ENCODE data around the gene P3R3URF.

The P3R3URF gene

DNA sequence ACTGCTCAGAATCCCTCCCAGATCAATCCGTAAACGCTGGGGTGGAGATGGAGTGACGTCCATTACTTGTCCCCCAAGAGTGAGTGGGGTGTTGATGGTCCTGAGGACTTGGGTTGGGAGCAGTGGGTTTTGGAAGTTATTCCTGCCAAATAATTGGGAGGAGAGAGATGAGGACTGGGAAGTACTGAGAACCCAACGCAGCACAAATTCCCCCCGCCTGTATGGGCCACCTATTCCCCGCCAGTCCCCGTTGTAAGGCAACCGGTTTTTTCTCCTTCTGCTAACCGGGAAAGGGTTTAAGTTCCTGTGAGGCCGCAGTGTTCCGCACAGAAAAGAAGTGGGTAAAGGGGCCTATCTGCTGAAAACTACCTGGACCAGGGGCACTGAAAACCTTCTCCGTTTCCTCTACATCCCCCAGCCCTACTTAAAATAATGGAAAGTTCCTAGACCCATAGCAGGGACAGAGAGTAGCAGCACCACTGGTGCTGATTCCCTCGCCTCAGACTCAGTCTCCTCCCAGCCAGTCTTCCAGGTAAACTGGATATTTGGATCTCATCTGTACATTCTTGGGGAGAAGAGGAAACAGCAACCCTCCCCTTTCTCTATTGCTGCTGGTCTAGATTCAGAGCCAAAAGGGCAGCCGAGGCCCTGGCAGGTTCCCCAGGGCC lies 27.6 kb upstream of the P3R3URF start:
- Histone ChIP-seq H3K4me1 (ENCODE audit: insufficient read depth, insufficient read length) (peaks cover 10% of the 10 kb centered on the region), H3K9ac (ENCODE audit: insufficient read length, low read depth) (peak overlapping the region; percentile 88), H3K27me3 (ENCODE audit: insufficient read depth, insufficient read length) (no peaks in the 10 kb centered on the region), H3K4me3 (ENCODE audit: insufficient read length, low read depth) (peak overlapping the region; percentile 87), H3K36me3 (ENCODE audit: insufficient read depth, insufficient read length, low read length) (no peaks in the 10 kb centered on the region), H3K9me3 (ENCODE audit: insufficient read depth, low read length) (no peaks in the 10 kb centered on the region)
- TF ChIP-seq ZNF274 (IDR thresholded peaks at IDR 0.05; ENCODE audit: low read depth, low read length) (no peak), YY1 (IDR thresholded peaks at IDR 0.05; ENCODE audit: insufficient read depth, insufficient read length) (no peak), SUZ12 (IDR thresholded peaks at IDR 0.05; ENCODE audit: extremely low read depth, insufficient read depth, insufficient read length) (no peak)
- no peak for DNase-seq (ENCODE audit: low read depth, low spot score)

DNA sequence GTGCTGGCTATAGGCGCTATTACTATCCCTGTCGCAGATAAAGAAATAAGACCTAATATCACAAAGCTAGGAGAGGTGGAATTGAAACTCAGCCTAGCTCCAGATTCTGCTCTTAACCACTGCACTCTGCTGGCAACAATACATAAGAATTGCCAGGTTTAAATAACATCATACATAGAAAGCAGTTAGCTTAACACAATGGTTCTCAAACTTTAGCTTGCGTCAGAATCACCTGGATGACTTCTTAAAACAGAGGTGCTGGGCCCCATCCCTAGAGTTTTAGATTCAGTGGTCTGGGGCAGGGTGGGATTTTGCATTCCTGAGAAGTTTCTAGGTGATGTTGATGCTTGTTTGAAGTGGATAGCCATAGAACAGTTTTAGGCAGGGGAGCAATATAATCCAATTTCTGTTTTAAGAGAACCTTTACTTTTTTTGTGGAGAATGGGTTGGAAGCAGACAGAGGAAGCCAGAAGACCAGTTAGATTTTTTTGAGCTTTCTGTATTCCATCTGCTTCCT lies 23.0 kb upstream of the P3R3URF start:
- H3K9me3 ChIP-seq (ENCODE audit: insufficient read depth, low read length) = no peaks in the 10 kb centered on the region
- no peak for TF ChIP-seq SUZ12 (IDR thresholded peaks at IDR 0.05; ENCODE audit: extremely low read depth, insufficient read depth, insufficient read length)
- TF ChIP-seq YY1 (IDR thresholded peaks at IDR 0.05; ENCODE audit: insufficient read depth, insufficient read length) = no peak
- TF ChIP-seq ZNF274 (IDR thresholded peaks at IDR 0.05; ENCODE audit: low read depth, low read length) = no peak
- H3K36me3 ChIP-seq (ENCODE audit: insufficient read depth, insufficient read length, low read length) = peaks cover 31% of the 10 kb centered on the region
- DNase-seq (ENCODE audit: low read depth, low spot score) = no peak
- no peaks in the 10 kb centered on the region for H3K27me3 ChIP-seq (ENCODE audit: insufficient read depth, insufficient read length)
- no peak overlapping the region for H3K9ac ChIP-seq (ENCODE audit: insufficient read length, low read depth)
- peak overlapping the region; percentile 86 for H3K4me3 ChIP-seq (ENCODE audit: insufficient read length, low read depth)
- peaks cover 10% of the 10 kb centered on the region for H3K4me1 ChIP-seq (ENCODE audit: insufficient read depth, insufficient read length)

DNA sequence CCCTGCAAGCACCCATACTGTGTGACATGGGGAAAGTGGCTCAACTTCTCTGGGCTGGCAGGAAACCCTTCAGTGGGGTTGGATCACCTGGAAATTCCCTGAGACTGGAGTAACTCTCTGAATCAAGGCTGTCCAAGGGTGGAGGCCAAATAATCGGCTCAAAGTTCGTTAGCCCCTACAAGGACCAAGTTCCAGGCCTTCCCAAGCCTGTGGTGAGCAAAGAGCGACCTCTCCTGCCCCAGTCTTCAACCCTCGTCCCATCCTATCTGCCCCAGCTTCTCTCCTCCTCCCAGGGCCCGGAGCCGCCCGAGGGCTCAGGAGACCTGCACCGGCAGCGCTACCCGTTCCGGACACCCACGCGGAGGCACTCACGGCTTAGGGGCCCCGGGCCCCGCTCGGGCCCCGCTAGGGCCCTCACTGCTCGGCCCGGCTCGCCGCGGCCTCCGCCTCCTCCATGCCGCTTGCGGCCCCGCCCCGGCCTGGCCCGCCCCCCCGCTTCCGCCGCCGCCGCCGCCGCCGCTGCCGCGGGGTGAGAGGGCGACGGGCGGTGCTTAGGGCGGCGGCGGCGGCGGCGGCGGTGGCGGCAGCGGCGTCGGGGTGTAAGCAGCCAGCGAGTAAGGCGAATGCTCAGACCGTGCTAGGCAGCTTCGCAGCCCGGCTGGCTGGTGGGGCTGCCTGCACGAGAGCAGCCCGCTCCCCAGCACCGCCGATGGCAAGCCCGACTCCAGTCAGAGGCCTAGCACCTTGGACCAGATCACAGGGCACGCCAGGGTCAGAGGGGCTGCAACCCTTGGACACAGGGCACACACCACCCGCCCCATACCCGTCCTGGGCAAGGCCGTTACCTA lies 21.9 kb upstream of the P3R3URF start, which contains the start of gene POMGNT1:
Gene POMGNT1, minus strand, starts transcription at position 471 of the 848 bp plus-strand sequence. CDS start 613 bp downstream, outside the sequence.
- H3K4me3 ChIP-seq (ENCODE audit: insufficient read length, low read depth) = peak within 1 kb of the TSS; percentile 86
- H3K9ac ChIP-seq (ENCODE audit: insufficient read length, low read depth) = peak within 1 kb of the TSS; percentile 94
- DNase-seq (ENCODE audit: low read depth, low spot score) = peak; percentile 35
- no peaks in the 10 kb centered on the region for H3K27me3 ChIP-seq (ENCODE audit: insufficient read depth, insufficient read length)
- H3K4me1 ChIP-seq (ENCODE audit: insufficient read depth, insufficient read length) = peaks cover 16% of the 10 kb centered on the region
- TF ChIP-seq ZNF274 (IDR thresholded peaks at IDR 0.05; ENCODE audit: low read depth, low read length) (no peak), YY1 (IDR thresholded peaks at IDR 0.05; ENCODE audit: insufficient read depth, insufficient read length) (no peak), SUZ12 (IDR thresholded peaks at IDR 0.05; ENCODE audit: extremely low read depth, insufficient read depth, insufficient read length) (no peak)
- peaks cover 42% of the 10 kb centered on the region for H3K36me3 ChIP-seq (ENCODE audit: insufficient read depth, insufficient read length, low read length)
- H3K9me3 ChIP-seq (ENCODE audit: insufficient read depth, low read length) = no peaks in the 10 kb centered on the region

DNA sequence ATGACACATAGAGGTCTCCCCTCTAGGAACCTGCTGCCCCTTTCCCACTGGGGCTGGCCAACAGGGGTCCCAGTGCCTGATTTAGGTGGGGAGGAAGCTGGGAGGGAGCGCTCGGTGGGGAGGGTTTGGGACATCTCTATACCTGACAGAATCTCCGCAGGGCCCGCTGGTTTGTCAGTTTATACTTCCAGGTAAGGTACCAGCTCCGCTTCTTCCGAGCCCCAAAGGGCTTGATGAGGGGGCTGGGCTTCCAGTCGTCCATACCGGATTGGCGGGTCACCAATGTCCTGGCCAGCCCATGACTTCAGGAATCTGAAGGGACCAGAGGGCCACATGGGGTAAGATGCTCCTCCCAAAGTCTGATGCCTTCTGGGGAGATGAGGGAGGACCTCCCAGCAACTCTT lies 21.3 kb upstream of the P3R3URF start:
- H3K36me3 ChIP-seq (ENCODE audit: insufficient read depth, insufficient read length, low read length) = peaks cover 48% of the 10 kb centered on the region
- H3K4me1 ChIP-seq (ENCODE audit: insufficient read depth, insufficient read length) = peaks cover 16% of the 10 kb centered on the region
- no peak for DNase-seq (ENCODE audit: low read depth, low spot score)
- peak overlapping the region; percentile 84 for H3K4me3 ChIP-seq (ENCODE audit: insufficient read length, low read depth)
- H3K9me3 ChIP-seq (ENCODE audit: insufficient read depth, low read length) = no peaks in the 10 kb centered on the region
- H3K27me3 ChIP-seq (ENCODE audit: insufficient read depth, insufficient read length) = no peaks in the 10 kb centered on the region
- peak overlapping the region; percentile 94 for H3K9ac ChIP-seq (ENCODE audit: insufficient read length, low read depth)
- TF ChIP-seq SUZ12 (IDR thresholded peaks at IDR 0.05; ENCODE audit: extremely low read depth, insufficient read depth, insufficient read length) (no peak), YY1 (IDR thresholded peaks at IDR 0.05; ENCODE audit: insufficient read depth, insufficient read length) (no peak), ZNF274 (IDR thresholded peaks at IDR 0.05; ENCODE audit: low read depth, low read length) (no peak)

DNA sequence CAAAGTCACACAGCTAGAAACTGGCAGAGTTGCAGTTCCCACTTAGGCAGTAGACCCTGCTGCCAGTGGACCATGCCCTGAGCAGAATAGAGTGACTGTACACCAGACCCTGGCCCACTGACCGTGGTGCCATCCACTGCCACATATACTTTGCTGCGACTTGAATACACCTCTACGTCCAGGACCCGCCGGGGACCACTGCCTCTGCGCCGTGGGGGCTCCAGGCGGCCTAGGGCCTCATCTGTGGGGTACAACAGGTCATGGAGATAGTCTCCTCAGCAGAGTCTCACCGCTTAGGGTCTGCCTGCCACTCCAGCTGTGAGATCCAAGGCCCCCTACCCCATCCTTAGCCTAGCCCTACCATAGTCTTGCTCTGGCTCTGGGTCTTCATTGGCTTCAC lies 20.3 kb upstream of the P3R3URF start:
- peaks cover 57% of the 10 kb centered on the region for H3K36me3 ChIP-seq (ENCODE audit: insufficient read depth, insufficient read length, low read length)
- H3K4me1 ChIP-seq (ENCODE audit: insufficient read depth, insufficient read length) = peaks cover 16% of the 10 kb centered on the region
- DNase-seq (ENCODE audit: low read depth, low spot score) = no peak
- H3K27me3 ChIP-seq (ENCODE audit: insufficient read depth, insufficient read length) = no peaks in the 10 kb centered on the region
- TF ChIP-seq SUZ12 (IDR thresholded peaks at IDR 0.05; ENCODE audit: extremely low read depth, insufficient read depth, insufficient read length) (no peak), ZNF274 (IDR thresholded peaks at IDR 0.05; ENCODE audit: low read depth, low read length) (no peak), YY1 (IDR thresholded peaks at IDR 0.05; ENCODE audit: insufficient read depth, insufficient read length) (no peak)
- H3K4me3 ChIP-seq (ENCODE audit: insufficient read length, low read depth) = no peak overlapping the region
- H3K9me3 ChIP-seq (ENCODE audit: insufficient read depth, low read length) = no peaks in the 10 kb centered on the region
- H3K9ac ChIP-seq (ENCODE audit: insufficient read length, low read depth) = no peak overlapping the region

DNA sequence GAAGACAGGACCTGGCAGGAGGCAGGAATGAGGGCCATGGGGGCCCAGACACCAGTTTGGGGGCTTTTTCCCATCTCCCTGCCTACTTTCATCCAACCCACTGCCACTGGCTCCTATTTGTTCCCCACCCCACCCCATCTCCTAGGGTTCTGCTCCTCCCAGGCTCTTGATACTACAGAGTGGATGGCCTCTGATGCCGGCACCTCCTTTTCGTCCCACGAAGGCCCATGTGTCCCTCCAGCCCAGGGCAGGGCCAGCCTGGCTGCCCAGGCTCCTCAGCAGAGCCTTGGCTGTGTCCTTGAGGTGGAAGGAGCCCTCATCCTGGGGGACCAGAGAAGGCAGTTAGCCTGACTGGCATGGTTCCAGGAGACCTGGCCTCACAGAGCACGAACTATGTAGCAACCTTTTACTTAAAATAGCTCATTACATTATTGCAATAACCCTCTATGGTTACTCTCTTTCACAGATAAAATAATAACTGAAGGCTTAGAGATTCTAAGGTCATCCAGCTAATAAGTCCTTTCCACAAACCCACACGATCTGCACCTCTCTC lies 18.4 kb upstream of the P3R3URF start:
- Histone ChIP-seq H3K4me1 (ENCODE audit: insufficient read depth, insufficient read length) (peaks cover 16% of the 10 kb centered on the region), H3K9me3 (ENCODE audit: insufficient read depth, low read length) (no peaks in the 10 kb centered on the region), H3K9ac (ENCODE audit: insufficient read length, low read depth) (no peak overlapping the region), H3K4me3 (ENCODE audit: insufficient read length, low read depth) (no peak overlapping the region), H3K27me3 (ENCODE audit: insufficient read depth, insufficient read length) (no peaks in the 10 kb centered on the region), H3K36me3 (ENCODE audit: insufficient read depth, insufficient read length, low read length) (peaks cover 69% of the 10 kb centered on the region)
- no peak for TF ChIP-seq SUZ12 (IDR thresholded peaks at IDR 0.05; ENCODE audit: extremely low read depth, insufficient read depth, insufficient read length)
- no peak for TF ChIP-seq ZNF274 (IDR thresholded peaks at IDR 0.05; ENCODE audit: low read depth, low read length)
- TF ChIP-seq YY1 (IDR thresholded peaks at IDR 0.05; ENCODE audit: insufficient read depth, insufficient read length) = no peak
- no peak for DNase-seq (ENCODE audit: low read depth, low spot score)
